ENCODE data around the gene ABCC9.

DNA sequence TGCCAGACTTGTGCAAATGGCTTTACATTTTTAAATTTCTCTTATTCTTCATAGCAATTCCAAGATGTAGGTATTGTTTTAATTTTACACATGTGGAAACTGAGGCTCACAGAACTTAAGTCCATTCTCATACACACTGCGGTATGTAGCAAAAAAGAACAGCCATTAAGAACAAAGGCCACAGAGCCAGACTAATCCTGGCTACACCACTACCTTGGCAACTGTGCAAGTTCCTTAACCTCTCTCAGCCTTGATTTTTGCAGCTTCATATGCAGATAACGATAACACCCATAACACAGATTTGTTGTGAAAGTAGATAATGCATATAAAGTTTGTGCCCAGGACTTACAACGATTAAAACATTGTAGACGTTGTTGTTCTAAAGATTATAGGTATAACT, 81.1 kb downstream of the ABCC9 start:
- TF ChIP-seq, protein P1, sequence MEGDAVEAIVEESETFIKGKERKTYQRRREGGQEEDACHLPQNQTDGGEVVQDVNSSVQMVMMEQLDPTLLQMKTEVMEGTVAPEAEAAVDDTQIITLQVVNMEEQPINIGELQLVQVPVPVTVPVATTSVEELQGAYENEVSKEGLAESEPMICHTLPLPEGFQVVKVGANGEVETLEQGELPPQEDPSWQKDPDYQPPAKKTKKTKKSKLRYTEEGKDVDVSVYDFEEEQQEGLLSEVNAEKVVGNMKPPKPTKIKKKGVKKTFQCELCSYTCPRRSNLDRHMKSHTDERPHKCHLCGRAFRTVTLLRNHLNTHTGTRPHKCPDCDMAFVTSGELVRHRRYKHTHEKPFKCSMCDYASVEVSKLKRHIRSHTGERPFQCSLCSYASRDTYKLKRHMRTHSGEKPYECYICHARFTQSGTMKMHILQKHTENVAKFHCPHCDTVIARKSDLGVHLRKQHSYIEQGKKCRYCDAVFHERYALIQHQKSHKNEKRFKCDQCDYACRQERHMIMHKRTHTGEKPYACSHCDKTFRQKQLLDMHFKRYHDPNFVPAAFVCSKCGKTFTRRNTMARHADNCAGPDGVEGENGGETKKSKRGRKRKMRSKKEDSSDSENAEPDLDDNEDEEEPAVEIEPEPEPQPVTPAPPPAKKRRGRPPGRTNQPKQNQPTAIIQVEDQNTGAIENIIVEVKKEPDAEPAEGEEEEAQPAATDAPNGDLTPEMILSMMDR (conservative IDR thresholded peaks at IDR 0.05): no peak
- no peak for TF ChIP-seq ZFX (IDR thresholded peaks at IDR 0.05)

Measured in C4-2B (cell line).